Immature natural killer cell (primary cell): ENCODE results near the gene HIC1. TPM values are rescaled to one million over a fixed set of nuclear protein-coding genes. Genes with fewer than 3 reads are reported as not detected.
A peak's percentile ranks its signal among the peaks of the same experiment; 100 is the strongest.

Experiments
- DNase-seq, 3 donors: peaks; one replicate each; pipeline ENCODE4 v3.0.0; 2022; ENCODE audit warnings: mixed read lengths in 1 of 3
- H3K27ac Mint-ChIP-seq, 6 donors: one replicate each; pipeline ENCODE4 v1.8.0; 2020; ENCODE audit warnings: mixed read lengths in 6 of 6, mild to moderate bottlenecking in 5 of 6, inconsistent platforms in 4 of 6, moderate library complexity in 3 of 6
- H3K27me3 Mint-ChIP-seq, 3 donors: one replicate each; pipeline ENCODE4 v1.8.0; 2020 to 2021; ENCODE audit warnings: low read depth in 3 of 3, mild to moderate bottlenecking in 3 of 3, mixed read lengths in 3 of 3, moderate library complexity in 3 of 3, inconsistent platforms in 1 of 3
- H3K36me3 Mint-ChIP-seq, 3 donors: one replicate each; pipeline ENCODE4 v1.8.0; 2020; ENCODE audit warnings: mixed read lengths in 3 of 3, inconsistent platforms in 2 of 3, mild to moderate bottlenecking in 2 of 3
- H3K4me1 Mint-ChIP-seq, 2 donors: one replicate each; pipeline ENCODE4 v1.8.0; 2020; ENCODE audit warnings: inconsistent platforms in 2 of 2, mild to moderate bottlenecking in 2 of 2, mixed read lengths in 2 of 2, moderate library complexity in 1 of 2
- H3K4me3 Mint-ChIP-seq, 5 donors: one replicate each; pipeline ENCODE4 v1.8.0; 2020; ENCODE audit warnings: mild to moderate bottlenecking in 5 of 5, mixed read lengths in 5 of 5, inconsistent platforms in 3 of 5, moderate library complexity in 3 of 5
- H3K9me3 Mint-ChIP-seq, 6 donors: one replicate each; pipeline ENCODE4 v1.8.0; 2020; ENCODE audit warnings: mild to moderate bottlenecking in 6 of 6, mixed read lengths in 6 of 6, inconsistent platforms in 4 of 6, moderate library complexity in 3 of 6
- polyA plus RNA-seq, 3 donors: library from polyadenylated mRNA; unstranded; fragments of 300-500 nt; fragmentation: Illumina TruSeq; gene quantifications; one replicate each; pipeline ENCODE4 v1.2.3, GENCODE V29; 2021

The HIC1 gene
- polyA plus RNA-seq, 3 donors from 2014 or later: 0.90 to 5.9 (median 1.2) TPM

DNA sequence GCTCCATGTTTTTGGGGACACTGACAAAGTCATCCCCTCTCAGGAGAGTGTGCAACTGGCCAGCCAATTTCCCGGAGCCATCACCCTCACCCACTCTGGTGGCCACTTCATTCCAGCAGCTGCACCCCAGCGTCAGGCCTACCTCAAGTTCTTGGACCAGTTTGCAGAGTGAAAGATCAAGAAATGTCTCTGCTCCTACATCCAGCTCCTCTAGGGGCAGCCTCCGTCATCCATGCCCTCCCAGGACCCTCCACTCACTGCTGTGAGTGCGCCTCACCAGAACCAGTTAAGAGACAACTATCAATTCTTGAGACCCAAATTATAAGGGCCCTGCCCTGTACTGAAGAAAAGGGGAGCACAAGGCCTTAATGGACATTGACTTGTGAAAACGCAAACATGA, 12.0 kb upstream of the HIC1 start:
- no peak for DNase-seq
- H3K36me3 Mint-ChIP-seq: peaks cover 0 to 13% (median 0%) of the 10 kb centered on the region in 3 donors

DNA sequence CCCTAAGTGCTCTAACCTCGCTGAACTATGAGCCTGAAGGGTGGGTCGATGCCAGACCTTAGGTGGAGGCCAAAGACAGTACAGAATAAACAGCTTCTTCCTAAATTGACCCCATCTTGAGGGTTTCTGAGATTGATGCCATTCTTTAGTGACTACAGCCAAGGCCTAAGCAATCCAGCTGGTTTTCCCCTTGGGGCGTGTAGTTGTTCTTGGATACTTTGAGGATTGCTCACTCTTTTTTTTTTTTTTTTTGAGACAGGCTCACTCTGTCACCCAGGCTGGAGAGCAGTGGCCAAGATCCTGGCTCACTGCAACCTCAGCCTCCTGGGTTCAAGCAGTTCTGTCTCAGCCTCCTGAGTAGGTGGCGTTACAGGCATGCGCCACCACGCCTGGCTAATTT, 11.1 kb upstream of the HIC1 start:
- Mint-ChIP-seq H3K9me3 (no peaks in the 10 kb centered on the region), H3K4me1 (peaks cover 23 to 24% of the 10 kb centered on the region in 2 donors), H3K4me3 (peak overlapping the region in 4 of 5 donors; percentile 91 to 94 (median 92)), H3K27ac (peak overlapping the region in 4 of 6 donors; percentile 84 to 96 (median 90)), H3K36me3 (peaks cover 0 to 8% (median 0%) of the 10 kb centered on the region in 3 donors), H3K27me3 (peaks cover 4 to 12% (median 10%) of the 10 kb centered on the region in 3 donors)
- no peak for DNase-seq

More for the DNA sequence above, 12.0 kb upstream of the HIC1 start:
- Mint-ChIP-seq H3K9me3 (no peaks in the 10 kb centered on the region), H3K27ac (peak overlapping the region; percentile 84 to 96 (median 90)), H3K4me3 (peak overlapping the region; percentile 91 to 94 (median 93)), H3K4me1 (peaks cover 20 to 24% of the 10 kb centered on the region in 2 donors), H3K27me3 (peaks cover 4 to 8% (median 4%) of the 10 kb centered on the region in 3 donors)

DNA sequence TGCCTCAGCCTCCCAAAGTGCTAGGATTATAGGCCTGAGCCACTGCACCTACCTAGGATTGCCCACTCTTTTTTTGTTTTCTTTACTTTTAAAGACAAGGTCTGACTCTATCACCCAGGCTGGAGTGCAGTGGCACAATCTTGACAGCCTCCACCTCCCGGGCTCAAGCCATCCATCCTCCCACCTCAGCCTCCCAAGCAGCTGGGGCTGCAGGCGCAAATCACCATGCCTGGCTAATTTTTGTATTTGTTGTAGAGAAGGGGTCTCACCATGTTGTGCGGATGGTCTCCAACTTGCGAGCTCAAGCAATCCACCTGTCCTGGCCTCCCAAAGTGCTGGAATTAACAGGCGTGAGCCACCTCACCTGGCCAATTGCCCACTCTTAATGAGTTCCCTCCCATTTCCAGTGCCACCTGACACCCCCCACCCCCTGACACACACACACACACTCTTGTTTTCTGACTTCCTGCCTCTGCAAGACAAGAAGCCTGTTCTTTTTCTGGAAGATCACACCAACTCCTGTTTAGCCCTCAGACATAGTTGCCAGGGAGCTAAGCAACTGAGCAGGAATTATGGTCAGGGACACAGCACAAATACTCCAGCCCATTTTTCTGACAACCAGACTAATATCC, 10.5 kb upstream of the HIC1 start:
- no peak for DNase-seq
- peaks cover 4 to 14% (median 13%) of the 10 kb centered on the region in 3 donors for H3K27me3 Mint-ChIP-seq
- peak overlapping the region in 2 of 5 donors; percentile 2 to 91 for H3K4me3 Mint-ChIP-seq
- H3K4me1 Mint-ChIP-seq: peaks cover 24 to 28% of the 10 kb centered on the region in 2 donors
- H3K27ac Mint-ChIP-seq: peak overlapping the region in 4 of 6 donors; percentile 16 to 90 (median 54)
- no peaks in the 10 kb centered on the region for H3K9me3 Mint-ChIP-seq
- H3K36me3 Mint-ChIP-seq: peaks cover 0 to 7% (median 0%) of the 10 kb centered on the region in 3 donors

DNA sequence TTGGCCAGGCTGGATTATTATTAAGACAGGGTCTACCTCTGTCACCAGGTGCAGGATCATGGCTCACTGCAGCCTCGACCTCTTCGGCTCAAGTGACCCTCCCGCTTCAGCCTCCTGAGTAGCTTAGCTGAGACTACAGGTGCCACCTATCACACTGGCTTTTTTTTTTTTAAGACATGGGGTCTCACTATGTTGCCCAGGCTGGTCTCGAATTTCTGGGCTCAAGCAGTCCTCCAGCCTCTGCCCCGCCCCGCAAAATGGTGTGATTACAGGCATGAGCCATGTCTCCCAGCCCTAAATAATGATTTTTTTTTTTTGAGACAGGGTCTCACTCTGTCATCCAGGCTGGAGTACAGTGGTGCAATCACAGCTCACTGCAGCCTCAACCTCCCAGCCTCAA, 7.3 kb upstream of the HIC1 start:
- H3K36me3 Mint-ChIP-seq: peaks cover 0 to 5% (median 0%) of the 10 kb centered on the region in 3 donors
- peaks cover 6 to 14% (median 8%) of the 10 kb centered on the region in 3 donors for H3K27me3 Mint-ChIP-seq
- peaks cover 18 to 21% of the 10 kb centered on the region in 2 donors for H3K4me1 Mint-ChIP-seq
- DNase-seq: no peak
- H3K9me3 Mint-ChIP-seq: no peaks in the 10 kb centered on the region
- no peak overlapping the region for H3K27ac Mint-ChIP-seq
- H3K4me3 Mint-ChIP-seq: no peak overlapping the region

DNA sequence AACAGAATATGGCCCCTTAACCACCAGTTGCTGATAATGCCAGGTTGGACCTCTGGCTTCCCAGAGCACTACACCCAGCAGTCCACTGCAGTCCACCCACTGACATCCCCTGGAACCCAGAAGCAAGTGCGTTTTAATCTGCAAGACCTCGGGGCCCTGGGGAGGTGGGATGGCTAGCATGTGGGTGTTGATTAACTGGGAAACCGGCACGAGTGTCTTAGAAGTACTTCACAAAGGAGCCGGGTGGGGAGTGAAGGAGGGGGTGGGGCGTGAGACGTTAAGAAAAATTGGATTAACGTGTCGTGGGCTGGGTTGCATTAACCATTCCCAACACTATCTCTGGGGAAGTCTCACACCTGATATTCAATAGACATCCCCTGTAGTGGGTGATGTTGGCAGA, 6.1 kb upstream of the HIC1 start:
- Mint-ChIP-seq H3K9me3 (no peaks in the 10 kb centered on the region), H3K4me3 (peak overlapping the region; percentile 61 to 76 (median 71))

DNA sequence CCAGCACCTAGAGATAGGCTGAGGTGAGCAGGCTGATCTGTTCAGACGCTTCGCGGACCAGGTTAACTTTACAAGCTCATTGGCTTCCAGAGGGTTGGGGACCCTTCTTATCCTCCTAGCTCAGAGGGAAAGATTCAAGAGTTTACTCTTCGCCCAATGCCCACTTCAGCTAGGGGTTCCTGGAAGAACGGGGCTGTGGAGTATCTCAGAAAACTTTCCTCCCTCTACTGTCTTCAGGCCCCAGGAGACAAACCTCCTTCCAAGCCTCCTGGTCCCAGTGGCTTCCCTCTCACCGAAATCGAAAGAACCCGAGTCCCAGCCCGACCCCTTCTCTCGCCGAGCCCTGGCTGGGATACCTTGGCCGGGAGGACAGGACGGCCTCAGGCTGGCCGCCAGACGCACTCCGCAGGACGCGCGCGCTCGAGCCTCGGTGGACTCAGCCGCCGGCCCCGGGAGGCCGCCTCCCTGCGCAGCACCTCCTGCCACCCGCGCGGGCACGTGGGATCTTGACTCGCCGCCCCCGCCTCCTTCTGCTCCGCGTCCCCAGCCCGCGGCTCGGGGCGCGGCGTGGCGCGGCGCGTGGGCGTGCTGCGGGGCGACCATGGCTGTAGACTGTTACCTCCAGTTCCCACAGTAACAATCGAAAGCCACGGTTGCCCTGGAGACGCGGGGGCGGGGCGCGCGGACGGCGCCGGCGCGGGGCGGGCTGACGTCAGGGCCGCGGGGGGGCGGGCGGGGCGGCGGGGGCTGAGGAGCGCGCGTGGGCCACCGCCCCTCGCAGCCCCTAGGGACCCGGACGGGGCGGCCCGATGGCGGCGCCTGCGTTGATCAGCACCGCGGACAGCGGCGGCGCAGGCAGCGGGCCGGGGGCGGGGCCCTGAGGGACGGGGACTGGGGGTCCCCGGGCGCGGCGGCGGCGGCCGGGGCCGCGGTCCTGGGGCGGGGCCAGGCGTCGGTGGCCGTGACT, 5.3 kb upstream of the HIC1 start:
- Mint-ChIP-seq H3K4me3 (peak overlapping the region; percentile 61 to 76 (median 71)), H3K36me3 (no peaks in the 10 kb centered on the region), H3K9me3 (no peaks in the 10 kb centered on the region), H3K4me1 (peaks cover 15 to 26% of the 10 kb centered on the region in 2 donors), H3K27ac (peak overlapping the region in 5 of 6 donors; percentile 60 to 79 (median 65)), H3K27me3 (peaks cover 20 to 26% (median 26%) of the 10 kb centered on the region in 3 donors)
- peak; percentile 92 to 93 (median 92) for DNase-seq

More for the DNA sequence above, 6.1 kb upstream of the HIC1 start:
- Mint-ChIP-seq H3K27me3 (peaks cover 12 to 22% (median 18%) of the 10 kb centered on the region in 3 donors), H3K27ac (peak overlapping the region in 4 of 6 donors; percentile 60 to 79 (median 70)), H3K4me1 (peaks cover 15 to 20% of the 10 kb centered on the region in 2 donors), H3K36me3 (no peaks in the 10 kb centered on the region)
- no peak for DNase-seq

DNA sequence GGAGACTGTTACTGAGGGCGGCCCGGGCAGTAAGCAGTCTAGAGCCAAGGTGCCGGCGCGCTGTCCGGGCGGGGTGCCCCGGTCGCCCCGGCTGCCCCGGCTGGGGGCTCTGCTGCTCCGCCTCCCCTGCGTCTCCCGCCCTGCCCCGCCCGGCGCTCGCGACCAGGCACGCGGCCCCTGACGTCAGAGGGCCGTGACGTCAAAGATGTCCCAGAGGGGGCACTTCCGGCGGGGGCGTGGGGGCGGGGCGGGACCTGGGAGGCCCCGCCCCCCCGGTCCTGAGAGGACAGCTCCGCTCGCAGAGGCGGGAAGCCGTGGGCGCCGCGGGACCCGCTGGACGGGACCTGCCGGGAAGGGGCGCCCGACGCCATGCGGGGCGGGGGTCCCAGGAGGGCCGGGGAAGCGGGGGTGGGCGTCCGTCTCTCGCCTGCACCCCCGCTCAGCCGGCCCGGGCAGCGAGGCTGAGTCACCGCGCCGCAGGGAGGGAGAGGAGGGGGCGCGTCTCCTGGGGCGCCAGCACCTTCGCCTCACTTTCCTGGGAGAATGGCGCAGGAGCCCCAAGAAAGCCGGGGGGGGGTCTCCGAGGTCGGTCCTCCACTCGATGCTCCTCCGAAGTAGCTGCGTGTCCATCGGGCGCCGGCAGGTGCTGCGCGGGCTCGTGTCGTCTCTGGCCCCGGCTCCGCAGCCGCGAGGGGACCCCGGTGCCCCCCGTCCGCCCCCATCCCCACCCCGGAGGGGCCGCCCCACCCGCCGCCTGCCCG, 4.4 kb upstream of the HIC1 start:
- no peaks in the 10 kb centered on the region for H3K9me3 Mint-ChIP-seq
- H3K27ac Mint-ChIP-seq: no peak overlapping the region
- peaks cover 15 to 27% of the 10 kb centered on the region in 2 donors for H3K4me1 Mint-ChIP-seq
- no peaks in the 10 kb centered on the region for H3K36me3 Mint-ChIP-seq
- peak; percentile 74 to 80 (median 80) for DNase-seq
- H3K4me3 Mint-ChIP-seq: no peak overlapping the region
- H3K27me3 Mint-ChIP-seq: peaks cover 22 to 28% (median 26%) of the 10 kb centered on the region in 3 donors

DNA sequence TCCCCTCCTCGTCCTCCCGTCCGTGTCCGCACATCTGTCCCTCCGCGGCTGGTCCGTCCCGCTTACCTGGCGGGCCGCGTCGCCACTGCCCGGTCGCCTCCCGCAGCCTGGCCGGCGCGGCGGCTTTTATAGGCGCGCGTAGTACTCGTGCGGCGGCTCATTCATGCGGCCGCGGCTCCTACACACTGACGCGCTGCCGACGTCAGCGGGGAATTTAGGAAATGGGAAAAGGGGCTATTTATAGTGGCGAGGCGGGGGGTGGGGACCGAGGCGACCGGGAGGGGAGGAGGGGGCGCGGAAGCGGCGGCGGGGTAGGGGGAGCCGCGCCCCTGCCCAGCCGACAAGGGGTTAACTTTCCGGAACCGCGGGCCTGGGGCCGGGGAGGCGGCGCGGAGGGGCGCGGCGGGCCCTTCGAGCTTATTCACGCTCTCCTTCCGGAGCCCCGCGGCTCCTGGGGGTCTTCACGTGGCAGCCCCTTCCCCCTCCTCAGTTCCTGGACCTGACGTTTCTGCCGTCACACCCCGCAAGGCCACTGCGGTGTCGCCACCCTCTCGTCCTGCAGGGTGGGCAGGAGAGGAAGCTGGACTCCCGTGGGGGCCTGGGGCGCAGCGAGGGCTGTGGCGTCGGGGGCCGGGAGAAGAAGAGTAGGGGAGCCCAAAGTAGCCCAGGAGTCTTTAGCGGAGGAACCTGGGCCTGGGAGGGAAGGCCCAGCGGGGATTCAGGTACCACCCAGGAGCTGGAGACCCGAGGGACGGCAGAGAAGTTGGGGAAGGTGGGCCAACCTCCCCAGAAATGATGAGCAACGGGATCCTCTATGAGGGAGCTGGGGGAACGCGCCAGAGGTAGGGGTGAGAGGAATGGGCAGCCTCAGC, 3.6 kb upstream of the HIC1 start:
- Mint-ChIP-seq H3K36me3 (no peaks in the 10 kb centered on the region), H3K27me3 (peaks cover 22 to 28% (median 26%) of the 10 kb centered on the region in 3 donors), H3K27ac (peak overlapping the region in 4 of 6 donors; percentile 16 to 73 (median 48)), H3K9me3 (no peaks in the 10 kb centered on the region), H3K4me1 (peaks cover 15 to 27% of the 10 kb centered on the region in 2 donors), H3K4me3 (peak overlapping the region; percentile 53 to 68 (median 55))
- no peak for DNase-seq

DNA sequence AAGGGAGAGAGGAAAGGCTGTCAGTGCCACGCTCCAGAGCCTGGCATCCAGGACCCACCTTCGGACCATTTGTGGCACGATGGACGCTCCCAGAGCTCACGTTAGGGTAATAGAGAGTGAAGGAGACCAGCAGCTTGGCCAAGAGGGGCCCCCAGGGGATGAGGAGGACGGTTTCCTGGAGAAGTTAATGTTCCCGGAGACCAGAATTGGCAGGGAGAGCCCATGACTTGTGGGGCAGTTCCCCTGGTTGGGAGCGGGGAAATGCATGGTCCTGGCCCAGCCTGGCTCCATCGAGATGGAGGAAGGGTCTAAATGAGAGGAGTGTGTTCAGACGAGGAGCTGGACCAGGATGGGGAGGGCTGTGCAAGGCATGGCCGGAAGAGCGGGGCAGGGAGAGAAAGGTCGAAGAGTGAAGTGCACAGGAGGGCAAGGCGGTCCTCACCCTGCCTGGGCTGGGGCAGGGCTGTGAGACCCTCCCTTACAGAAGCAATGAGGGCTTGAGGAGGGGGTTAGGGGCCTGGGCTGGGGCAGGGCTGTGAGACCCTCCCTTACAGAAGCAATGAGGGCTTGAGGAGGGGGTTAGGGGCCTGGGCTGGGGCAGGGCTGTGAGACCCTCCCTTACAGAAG, 2.9 kb upstream of the HIC1 start:
- Mint-ChIP-seq H3K27me3 (peaks cover 22 to 32% (median 29%) of the 10 kb centered on the region in 3 donors), H3K4me3 (peak overlapping the region; percentile 53 to 68 (median 55)), H3K27ac (peak overlapping the region in 5 of 6 donors; percentile 26 to 73 (median 66)), H3K4me1 (peaks cover 15 to 30% of the 10 kb centered on the region in 2 donors), H3K36me3 (no peaks in the 10 kb centered on the region), H3K9me3 (no peaks in the 10 kb centered on the region)
- no peak for DNase-seq

DNA sequence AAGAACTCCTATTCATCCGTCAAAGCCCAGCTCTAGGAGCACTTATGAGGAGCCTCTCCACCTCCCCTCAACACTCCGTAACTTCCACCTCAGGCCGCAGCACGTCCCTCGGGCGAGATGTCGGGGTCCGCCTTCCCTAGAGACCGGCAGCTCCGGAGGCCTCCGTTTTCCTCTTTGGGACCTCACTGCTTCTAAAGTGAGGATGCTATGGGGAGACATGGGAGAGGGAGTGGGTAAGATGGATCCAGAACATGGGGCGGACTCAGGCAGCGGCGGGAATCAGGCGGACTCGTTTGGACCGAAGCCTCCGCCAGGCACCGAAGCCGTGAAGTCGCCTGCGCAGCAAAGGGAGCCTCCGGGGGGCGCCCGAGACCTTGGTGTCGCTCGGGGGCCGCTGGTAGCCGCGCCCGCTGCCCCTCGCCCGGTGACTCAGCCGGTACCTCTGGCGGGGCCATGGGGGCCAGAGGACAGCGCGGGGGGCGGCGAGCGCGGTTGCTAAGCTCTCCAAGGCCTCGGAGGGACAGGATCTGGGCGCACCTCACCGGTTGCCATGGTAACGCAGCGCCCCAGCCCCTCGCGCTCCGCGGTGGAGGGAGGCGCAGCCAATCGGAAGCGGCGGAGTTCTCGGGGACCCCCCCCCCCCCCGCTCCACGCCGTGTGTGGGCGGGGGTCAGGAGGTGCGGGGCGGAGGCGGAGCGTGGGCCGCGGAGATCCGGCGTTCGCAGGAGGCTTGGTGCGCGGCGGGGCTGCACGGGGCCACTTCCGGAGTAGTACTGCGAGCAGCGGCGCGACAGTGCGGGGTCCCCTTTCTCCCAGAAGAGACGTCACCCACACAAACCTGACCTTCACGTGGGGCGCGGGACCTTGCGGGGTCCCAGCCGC, 1.3 kb upstream of the HIC1 start:
- Mint-ChIP-seq H3K4me3 (peak overlapping the region; percentile 75 to 81 (median 80)), H3K36me3 (no peaks in the 10 kb centered on the region), H3K27ac (peak overlapping the region; percentile 66 to 91 (median 86)), H3K9me3 (no peaks in the 10 kb centered on the region), H3K4me1 (peaks cover 15 to 31% of the 10 kb centered on the region in 2 donors), H3K27me3 (peaks cover 25 to 38% (median 26%) of the 10 kb centered on the region in 3 donors)
- DNase-seq: peak; percentile 79 to 81 (median 81)

DNA sequence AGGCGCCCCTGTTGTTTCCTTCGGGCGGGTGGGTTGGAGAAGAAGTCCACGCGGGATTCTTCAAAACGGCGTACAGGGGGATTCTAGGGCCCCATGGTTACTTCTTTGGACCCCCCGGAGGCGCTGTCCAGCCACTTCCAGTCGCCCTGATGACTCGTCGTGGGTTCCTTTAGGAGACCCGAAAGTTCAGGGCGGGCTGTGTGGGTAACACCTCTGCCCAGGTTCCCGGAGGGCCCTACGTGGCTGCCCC, 716 bp upstream of the HIC1 start:
- H3K4me1 Mint-ChIP-seq: peaks cover 15 to 26% of the 10 kb centered on the region in 2 donors
- H3K27ac Mint-ChIP-seq: peak overlapping the region; percentile 60 to 91 (median 86)
- no peaks in the 10 kb centered on the region for H3K36me3 Mint-ChIP-seq
- DNase-seq: no peak
- H3K4me3 Mint-ChIP-seq: peak overlapping the region; percentile 75 to 81 (median 79)
- no peaks in the 10 kb centered on the region for H3K9me3 Mint-ChIP-seq
- H3K27me3 Mint-ChIP-seq: peaks cover 22 to 39% (median 24%) of the 10 kb centered on the region in 3 donors
